BLaER1 (cell line): Measurements from ENCODE around the gene COL20A1.

Source experiments
- H3K27ac ChIP-seq: shearing (Covaris generic); formaldehyde crosslinking; 2 replicates; pipeline ENCODE4 v1.8.1; 2022
- H3K27me3 ChIP-seq: shearing (Covaris generic); formaldehyde crosslinking; 2 replicates; pipeline ENCODE4 v1.8.1; 2022
- H3K36me3 ChIP-seq: shearing (Covaris generic); formaldehyde crosslinking; 2 replicates; pipeline ENCODE4 v1.8.1; 2022
- H3K4me1 ChIP-seq: shearing (Covaris generic); formaldehyde crosslinking; 2 replicates; pipeline ENCODE4 v1.8.1; 2022
- H3K4me2 ChIP-seq: shearing (Covaris generic); formaldehyde crosslinking; 2 replicates; pipeline ENCODE4 v1.8.1; 2022
- H3K4me3 ChIP-seq: shearing (Covaris generic); formaldehyde crosslinking; 2 replicates; pipeline ENCODE4 v1.8.1; 2022
- H3K9ac ChIP-seq: shearing (Covaris generic); formaldehyde crosslinking; 2 replicates; pipeline ENCODE4 v1.8.1; 2022
- H3K9me3 ChIP-seq: shearing (Covaris generic); formaldehyde crosslinking; 2 replicates; pipeline ENCODE4 v1.8.1; 2022
- H4K20me1 ChIP-seq: shearing (Covaris generic); formaldehyde crosslinking; 2 replicates; pipeline ENCODE4 v1.8.1; 2022
- Cebpa-rat ChIP-seq: shearing (Covaris generic); IDR thresholded peaks from 2 replicates; pipeline ENCODE4 v1.8.1; 2022

COL20A1 gene

DNA sequence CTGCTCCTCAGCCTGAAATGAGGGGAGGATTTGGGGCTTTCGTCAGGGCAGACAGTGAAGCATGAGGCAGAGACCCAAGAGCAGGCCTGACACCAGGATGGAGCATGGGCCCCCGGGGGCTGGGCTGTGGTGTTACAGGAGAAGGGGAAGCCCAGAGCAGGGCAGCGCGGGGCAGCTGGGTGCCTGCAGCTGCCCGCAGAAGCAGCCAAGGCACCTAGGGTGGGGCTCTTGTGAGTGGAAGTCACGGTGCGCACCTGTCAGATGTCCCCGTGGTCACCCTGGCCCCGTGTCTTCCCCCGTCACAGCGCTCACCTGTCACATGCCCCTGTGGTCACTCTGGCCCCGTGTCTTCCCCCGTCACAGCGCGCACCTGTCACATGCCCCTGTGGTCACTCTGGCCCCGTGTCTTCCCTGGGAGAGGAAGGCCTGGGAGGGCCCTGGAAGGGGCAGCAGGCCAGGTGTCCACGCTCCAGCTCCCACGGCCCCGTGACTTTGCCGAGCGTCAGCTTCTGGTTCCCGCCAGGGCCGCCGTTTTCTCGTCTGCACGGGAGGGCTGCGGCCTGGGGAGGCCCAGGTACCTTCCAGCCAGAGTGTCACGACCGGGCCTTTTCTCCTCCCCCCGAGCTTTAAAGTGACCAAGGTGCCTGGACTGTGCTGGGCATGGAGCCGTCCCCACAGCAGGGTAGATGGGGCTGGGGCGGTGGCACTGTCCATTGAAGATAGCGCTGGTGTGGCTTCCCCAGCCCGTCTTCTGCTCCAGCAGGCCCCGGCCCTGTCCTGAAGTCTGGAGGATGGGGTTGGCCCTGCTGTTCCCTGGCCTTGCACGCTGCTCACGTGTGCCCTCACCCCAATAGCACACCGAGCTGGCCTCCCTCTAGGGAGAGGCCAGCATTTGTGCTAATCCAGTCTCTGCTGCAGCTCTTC is 11.0 kb upstream of the COL20A1 start:
- peaks cover 28% of the 10 kb centered on the region for H4K20me1 ChIP-seq
- H3K27me3 ChIP-seq: no peaks in the 10 kb centered on the region
- peaks cover 73% of the 10 kb centered on the region for H3K36me3 ChIP-seq
- peaks cover 96% of the 10 kb centered on the region for H3K4me1 ChIP-seq
- H3K27ac ChIP-seq: peak overlapping the region; percentile 90
- no peak for TF ChIP-seq Cebpa-rat
- H3K9ac ChIP-seq: peak overlapping the region; percentile 69
- peak overlapping the region; percentile 8; the same call in 1 of the 2 replicates for H3K4me3 ChIP-seq
- peak overlapping the region; percentile 93 for H3K4me2 ChIP-seq
- H3K9me3 ChIP-seq: no peaks in the 10 kb centered on the region

DNA sequence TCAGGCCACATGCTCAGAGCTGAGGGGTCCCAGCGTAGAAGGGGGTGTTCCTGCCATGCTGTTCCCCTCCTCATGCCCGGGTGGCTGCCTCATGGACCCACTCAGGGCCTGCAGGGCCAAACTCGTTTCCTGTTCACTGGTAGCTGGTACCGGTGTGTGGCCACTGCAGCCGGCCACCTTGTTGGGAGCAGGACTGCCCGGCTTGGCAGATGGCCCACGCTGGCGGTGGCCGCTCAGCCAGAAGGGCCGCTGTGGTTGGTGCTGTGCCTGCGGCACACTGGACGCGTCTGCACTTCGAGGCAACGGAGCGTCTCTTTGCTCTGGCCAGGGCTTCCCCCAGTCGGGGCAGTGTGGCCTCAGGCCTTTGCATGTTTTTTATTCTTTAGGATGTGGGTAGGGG is 10.0 kb upstream of the COL20A1 start:
- H3K27ac ChIP-seq: peak overlapping the region; percentile 90
- TF ChIP-seq Cebpa-rat: no peak
- H3K4me3 ChIP-seq: peak overlapping the region; percentile 67
- no peaks in the 10 kb centered on the region for H3K27me3 ChIP-seq
- H3K4me2 ChIP-seq: peak overlapping the region; percentile 93
- H4K20me1 ChIP-seq: peaks cover 22% of the 10 kb centered on the region; the same call in 1 of the 2 replicates
- no peaks in the 10 kb centered on the region for H3K9me3 ChIP-seq
- H3K36me3 ChIP-seq: peaks cover 73% of the 10 kb centered on the region
- peaks cover 100% of the 10 kb centered on the region for H3K4me1 ChIP-seq
- peak overlapping the region; percentile 69 for H3K9ac ChIP-seq

DNA sequence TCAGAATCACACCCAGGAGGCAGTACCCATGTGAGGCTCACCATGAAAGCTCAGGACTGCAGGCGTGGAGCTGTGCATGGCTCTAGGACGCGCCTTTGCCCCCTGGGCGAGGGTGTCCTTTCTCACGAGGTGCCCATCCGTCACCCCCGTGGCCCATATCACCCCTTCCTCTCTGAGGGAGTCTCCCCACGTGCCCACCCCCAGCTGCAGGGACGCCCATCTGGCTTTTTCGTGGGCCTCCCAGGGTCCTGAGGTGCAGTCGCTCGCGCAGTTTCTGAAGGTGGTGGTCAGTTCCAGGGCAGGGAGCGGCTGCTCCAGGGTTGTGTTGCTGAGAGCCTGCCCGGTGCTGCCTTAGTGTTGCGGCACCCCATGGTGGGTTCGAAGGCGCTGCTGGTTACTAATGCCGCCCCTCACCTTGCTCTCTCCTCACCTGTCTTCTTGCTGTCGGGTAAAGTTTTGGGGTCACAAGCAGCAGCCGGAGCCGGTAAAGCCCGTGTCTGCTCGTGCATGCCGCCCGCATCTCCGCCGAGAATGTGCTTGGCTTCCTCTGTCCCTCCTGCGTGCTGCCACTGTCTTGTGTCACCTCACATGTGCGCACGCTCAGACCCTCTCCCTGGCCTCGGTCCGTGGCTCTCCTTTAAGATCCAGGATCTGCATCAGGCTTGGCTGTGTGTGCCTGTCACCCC is 9.4 kb upstream of the COL20A1 start:
- peak overlapping the region; percentile 67 for H3K4me3 ChIP-seq
- H3K27ac ChIP-seq: peak overlapping the region; percentile 90
- H3K27me3 ChIP-seq: no peaks in the 10 kb centered on the region
- TF ChIP-seq Cebpa-rat: no peak
- peaks cover 100% of the 10 kb centered on the region for H3K4me1 ChIP-seq
- H4K20me1 ChIP-seq: peaks cover 24% of the 10 kb centered on the region
- H3K9me3 ChIP-seq: no peaks in the 10 kb centered on the region
- H3K36me3 ChIP-seq: peaks cover 74% of the 10 kb centered on the region
- H3K9ac ChIP-seq: peak overlapping the region; percentile 69
- H3K4me2 ChIP-seq: peak overlapping the region; percentile 93

DNA sequence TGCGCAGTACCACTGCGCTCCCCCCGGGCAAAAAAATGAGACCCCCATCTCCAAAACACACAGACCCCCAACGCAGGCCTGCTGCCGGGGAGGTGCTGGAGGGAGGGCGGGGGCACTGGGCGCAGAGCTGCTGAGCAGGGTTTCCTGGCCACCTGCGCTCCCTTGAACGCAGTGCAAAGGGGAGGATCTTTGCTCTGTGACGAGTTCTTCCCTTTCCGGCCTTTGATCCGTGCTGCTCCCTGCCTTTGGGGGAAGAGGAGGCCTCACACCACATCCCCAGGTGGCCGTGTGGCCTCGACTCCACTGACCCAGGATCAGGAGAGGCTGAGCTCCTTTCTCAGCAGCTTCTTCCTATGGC is 8.9 kb upstream of the COL20A1 start:
- no peaks in the 10 kb centered on the region for H3K27me3 ChIP-seq
- peaks cover 29% of the 10 kb centered on the region for H4K20me1 ChIP-seq
- H3K4me1 ChIP-seq: peaks cover 100% of the 10 kb centered on the region
- H3K9ac ChIP-seq: peak overlapping the region; percentile 82
- H3K4me3 ChIP-seq: peak overlapping the region; percentile 67
- no peak for TF ChIP-seq Cebpa-rat
- H3K27ac ChIP-seq: peak overlapping the region; percentile 90
- H3K9me3 ChIP-seq: no peaks in the 10 kb centered on the region
- peak overlapping the region; percentile 93 for H3K4me2 ChIP-seq
- H3K36me3 ChIP-seq: peaks cover 74% of the 10 kb centered on the region

DNA sequence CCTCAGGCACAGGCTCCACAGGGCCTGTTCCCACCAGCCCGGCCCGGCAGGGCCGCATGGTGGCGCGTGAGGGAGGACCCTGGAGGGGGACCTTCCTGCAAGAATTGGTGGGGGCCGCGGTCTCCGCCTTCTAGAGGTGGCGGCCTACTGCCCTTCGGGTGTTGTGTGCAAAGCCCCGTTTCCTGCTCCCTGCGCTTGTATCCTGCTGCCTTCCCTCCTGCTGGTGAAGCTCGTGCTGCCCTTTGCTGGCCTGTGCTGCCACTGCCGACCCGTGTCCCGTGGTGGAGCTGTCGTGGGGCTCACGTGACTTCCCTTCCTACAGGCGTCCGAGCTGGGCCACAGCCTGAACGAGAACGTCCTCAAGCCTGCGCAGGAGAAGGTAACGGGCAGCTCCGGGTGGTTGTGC is 8.4 kb upstream of the COL20A1 start:
- Histone ChIP-seq H3K9me3 (no peaks in the 10 kb centered on the region), H3K27ac (peak overlapping the region; percentile 90), H3K27me3 (no peaks in the 10 kb centered on the region), H3K4me1 (peaks cover 100% of the 10 kb centered on the region), H3K36me3 (peaks cover 74% of the 10 kb centered on the region), H3K9ac (peak overlapping the region; percentile 82), H3K4me3 (peak overlapping the region; percentile 67), H4K20me1 (peaks cover 34% of the 10 kb centered on the region), H3K4me2 (peak overlapping the region; percentile 93)
- TF ChIP-seq Cebpa-rat: no peak

DNA sequence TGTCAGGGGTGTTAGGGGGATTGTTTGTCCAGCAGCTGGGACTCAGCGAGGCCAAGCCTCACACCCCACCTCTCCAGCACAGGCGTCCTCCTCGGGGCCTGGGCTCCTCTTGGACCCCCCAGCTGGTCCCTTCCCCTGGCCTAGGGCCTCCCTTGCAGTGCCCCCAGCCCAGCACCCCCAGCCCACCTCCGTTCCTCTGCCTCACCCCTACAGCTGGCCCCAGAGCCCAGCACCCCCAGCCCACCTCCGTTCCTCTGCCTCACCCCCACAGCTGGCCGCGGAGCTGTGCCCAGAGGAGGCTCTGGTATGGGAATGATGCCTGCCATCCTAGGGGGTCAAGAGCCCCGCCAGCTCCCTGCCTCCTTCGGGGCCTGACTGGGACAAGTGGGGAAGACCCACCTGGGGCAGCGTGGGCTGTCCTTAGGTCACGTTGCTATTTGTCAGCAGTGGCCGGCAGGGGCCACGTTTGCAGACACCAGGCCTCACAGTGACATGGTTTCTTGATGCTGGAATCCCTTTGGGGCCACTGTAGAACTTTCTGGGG is 7.9 kb upstream of the COL20A1 start:
- peak overlapping the region; percentile 82 for H3K9ac ChIP-seq
- H3K27me3 ChIP-seq: no peaks in the 10 kb centered on the region
- H3K27ac ChIP-seq: peak overlapping the region; percentile 90
- peaks cover 74% of the 10 kb centered on the region for H3K36me3 ChIP-seq
- H4K20me1 ChIP-seq: peaks cover 39% of the 10 kb centered on the region
- no peak for TF ChIP-seq Cebpa-rat
- H3K9me3 ChIP-seq: no peaks in the 10 kb centered on the region
- peaks cover 100% of the 10 kb centered on the region for H3K4me1 ChIP-seq
- H3K4me3 ChIP-seq: peak overlapping the region; percentile 67
- H3K4me2 ChIP-seq: peak overlapping the region; percentile 93

DNA sequence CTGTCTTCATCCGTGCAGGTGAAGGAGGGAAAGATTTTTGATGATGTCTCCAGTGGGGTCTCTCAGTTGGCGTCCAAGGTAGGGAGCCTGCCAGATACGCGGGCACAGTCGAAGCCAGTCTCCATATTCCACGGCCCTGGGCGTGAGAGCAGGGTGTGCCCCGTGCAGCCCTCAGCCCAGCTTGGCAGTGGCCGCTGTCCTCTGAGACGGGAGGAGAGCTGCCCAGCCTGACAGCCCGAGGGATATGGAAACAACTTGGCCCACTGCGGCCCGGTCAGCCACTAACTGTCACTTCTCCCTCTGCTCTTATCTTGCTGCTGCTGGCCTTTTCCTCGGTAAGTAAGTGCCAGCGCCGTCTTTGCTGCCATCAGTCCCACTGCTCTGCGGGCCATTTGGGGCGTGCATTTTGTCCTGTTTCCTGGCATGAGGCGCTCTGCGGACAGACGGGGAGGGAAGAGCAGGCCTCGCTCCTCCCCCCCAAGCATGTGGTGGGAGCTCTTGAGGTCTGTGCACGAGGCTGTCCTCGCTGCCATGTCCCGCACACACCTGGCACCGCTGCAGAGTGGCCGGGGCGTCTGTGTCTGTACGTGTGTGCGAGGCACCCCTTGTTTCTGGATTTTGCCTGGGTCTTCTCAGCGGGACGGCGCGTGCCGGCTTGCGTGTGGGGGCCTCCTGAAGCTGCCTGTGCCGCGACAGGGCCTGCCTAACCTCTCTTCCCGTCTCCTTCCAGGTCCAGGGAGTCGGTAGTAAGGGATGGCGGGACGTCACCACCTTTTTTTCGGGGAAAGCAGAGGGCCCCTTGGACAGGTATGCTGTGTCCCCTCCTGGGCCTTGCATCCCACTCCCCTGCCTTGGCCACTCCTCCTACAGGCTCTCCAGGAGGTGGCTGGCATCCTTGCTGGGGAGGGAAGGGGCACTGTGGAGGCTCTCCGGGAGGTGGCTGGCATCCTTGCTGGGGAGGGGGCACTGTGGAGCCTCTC is 7.1 kb upstream of the COL20A1 start:
- H3K4me1 ChIP-seq: peaks cover 100% of the 10 kb centered on the region
- peaks cover 74% of the 10 kb centered on the region for H3K36me3 ChIP-seq
- TF ChIP-seq Cebpa-rat: no peak
- H3K4me2 ChIP-seq: peak overlapping the region; percentile 93
- no peaks in the 10 kb centered on the region for H3K9me3 ChIP-seq
- peaks cover 48% of the 10 kb centered on the region for H4K20me1 ChIP-seq
- peak overlapping the region; percentile 82 for H3K9ac ChIP-seq
- peak overlapping the region; percentile 67 for H3K4me3 ChIP-seq
- peak overlapping the region; percentile 90 for H3K27ac ChIP-seq
- no peaks in the 10 kb centered on the region for H3K27me3 ChIP-seq

DNA sequence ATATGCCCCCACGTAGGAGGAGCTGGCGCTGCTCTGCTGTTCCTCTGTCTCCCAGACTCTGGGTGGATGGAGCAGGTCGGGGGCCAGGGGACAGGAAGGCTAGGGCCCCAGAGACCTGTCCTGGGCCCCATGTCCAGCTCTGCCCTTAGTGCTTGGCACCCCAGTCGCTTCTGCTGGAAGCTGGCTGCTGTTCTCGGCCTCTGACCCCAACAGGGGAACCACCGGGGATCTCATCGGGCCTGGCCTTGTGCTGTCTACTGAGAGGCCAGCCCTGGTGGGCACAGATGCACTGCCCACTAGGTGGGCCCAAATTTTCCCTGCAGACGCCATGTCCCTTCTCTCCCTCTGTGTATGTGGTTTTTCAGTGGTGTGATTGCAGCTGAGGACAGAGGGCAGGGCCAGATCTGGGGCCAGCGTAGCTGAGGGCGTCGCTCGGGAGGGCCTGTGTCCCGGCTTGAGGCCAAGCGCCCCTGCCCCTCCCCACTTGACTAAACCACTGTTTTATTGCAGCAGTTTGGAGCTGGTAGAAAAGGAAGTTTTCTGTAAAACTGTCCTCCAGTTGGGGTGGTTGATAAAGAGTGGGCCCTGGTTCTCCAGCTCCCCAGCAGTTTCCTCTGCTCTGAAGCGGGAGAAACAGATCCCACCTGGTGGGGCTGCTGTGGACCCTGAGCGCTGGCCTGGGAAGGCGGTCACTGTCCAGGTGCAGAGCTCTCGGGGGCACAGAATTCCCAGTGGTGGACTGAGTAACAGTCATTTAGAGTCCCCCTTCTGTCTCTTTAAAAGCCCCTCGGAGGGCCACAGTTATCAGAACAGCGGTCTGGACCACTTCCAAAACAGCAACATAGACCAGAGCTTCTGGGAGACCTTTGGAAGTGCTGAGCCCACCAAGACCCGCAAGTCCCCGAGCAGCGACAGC is 5.9 kb upstream of the COL20A1 start:
- Histone ChIP-seq H3K4me1 (peaks cover 100% of the 10 kb centered on the region), H3K36me3 (peaks cover 68% of the 10 kb centered on the region), H3K9ac (peak overlapping the region; percentile 38; the same call in 1 of the 2 replicates), H3K27me3 (no peaks in the 10 kb centered on the region), H3K4me3 (no peak overlapping the region), H3K27ac (peak overlapping the region; percentile 58), H3K9me3 (no peaks in the 10 kb centered on the region), H3K4me2 (peak overlapping the region; percentile 93), H4K20me1 (peaks cover 54% of the 10 kb centered on the region)
- TF ChIP-seq Cebpa-rat: no peak
